WERI-Rb-1 (cell line): ENCODE measurements around the gene MAPKAPK3.

ENCODE experiments used
- DNase-seq: peaks from one replicate; pipeline ENCODE4 v3.0.0-alpha.2; 2020
- H3K27ac ChIP-seq: fragments of 250-450 bp; sonication (Bioruptor Pico); 2 replicates; pipeline ENCODE4 v1.5.1; 2020; ENCODE audit warnings: mild to moderate bottlenecking, moderate library complexity
- H3K27me3 ChIP-seq: fragments of 250-450 bp; sonication (Bioruptor Pico); 2 replicates; pipeline ENCODE4 v1.5.1; 2021; ENCODE audit warnings: mild to moderate bottlenecking, low read depth, moderate library complexity; ENCODE audit not compliant: insufficient read depth, severe bottlenecking
- H3K36me3 ChIP-seq: fragments of 250-450 bp; sonication (Bioruptor Pico); 2 replicates; pipeline ENCODE4 v1.5.1; 2020; ENCODE audit warnings: mild to moderate bottlenecking, moderate library complexity
- H3K4me3 ChIP-seq: 2 replicates; pipeline ENCODE4 v1.5.1; 2011; ENCODE audit warnings: low read depth, mild to moderate bottlenecking, control low read depth, low read length
- H3K9me3 ChIP-seq: fragments of 250-450 bp; sonication (Bioruptor Pico); 2 replicates; pipeline ENCODE4 v1.5.1; 2021; ENCODE audit warnings: mild to moderate bottlenecking, moderate library complexity; ENCODE audit not compliant: severe bottlenecking
- CTCF ChIP-seq: IDR thresholded peaks from 2 replicates; pipeline ENCODE4 v1.5.1; 2011; ENCODE audit warnings: low read depth, mild to moderate bottlenecking, control low read depth, inconsistent platforms, low read length

The MAPKAPK3 gene

GRCh38 chr3:50584391-50584790, 32.6 kb upstream of the MAPKAPK3 start:
- no peaks in the 10 kb centered on the region for H3K27me3 ChIP-seq
- TF ChIP-seq CTCF: no peak
- H3K4me3 ChIP-seq: no peak overlapping the region
- no peaks in the 10 kb centered on the region; the same call in 1 of the 2 replicates for H3K36me3 ChIP-seq
- H3K27ac ChIP-seq: no peak overlapping the region
- no peak for DNase-seq
- no peaks in the 10 kb centered on the region for H3K9me3 ChIP-seq

- no peak for TF ChIP-seq CTCF
- no peak for DNase-seq
- Histone ChIP-seq H3K27ac (peak overlapping the region; percentile 18; the same call in 1 of the 2 replicates), H3K36me3 (no peaks in the 10 kb centered on the region; the same call in 1 of the 2 replicates), H3K27me3 (no peaks in the 10 kb centered on the region), H3K9me3 (no peaks in the 10 kb centered on the region), H3K4me3 (no peak overlapping the region)
Observed at GRCh38 chr3:50585919-50586762, 30.8 kb upstream of the MAPKAPK3 start.

- no peak for DNase-seq
- Histone ChIP-seq H3K27me3 (no peaks in the 10 kb centered on the region), H3K36me3 (no peaks in the 10 kb centered on the region; the same call in 1 of the 2 replicates), H3K9me3 (no peaks in the 10 kb centered on the region), H3K4me3 (no peak overlapping the region), H3K27ac (no peak overlapping the region)
- TF ChIP-seq CTCF: no peak
Observed at GRCh38 chr3:50586763-50587070, 30.2 kb upstream of the MAPKAPK3 start.

- H3K27me3 ChIP-seq: no peaks in the 10 kb centered on the region
- H3K36me3 ChIP-seq: no peaks in the 10 kb centered on the region; the same call in 1 of the 2 replicates
- H3K27ac ChIP-seq: no peak overlapping the region
- no peak for DNase-seq
- H3K4me3 ChIP-seq: no peak overlapping the region
- TF ChIP-seq CTCF: no peak
- no peaks in the 10 kb centered on the region for H3K9me3 ChIP-seq
Observed at GRCh38 chr3:50587373-50587772, 29.6 kb upstream of the MAPKAPK3 start.

- no peak for TF ChIP-seq CTCF
- Histone ChIP-seq H3K27ac (no peak overlapping the region), H3K27me3 (no peaks in the 10 kb centered on the region), H3K36me3 (no peaks in the 10 kb centered on the region), H3K9me3 (no peaks in the 10 kb centered on the region), H3K4me3 (no peak overlapping the region)
- DNase-seq: no peak
Observed at GRCh38 chr3:50587806-50588758, 28.9 kb upstream of the MAPKAPK3 start.
